BE2C (cell line): ENCODE results near the gene CLTC.

Experiments used
- DNase-seq: peaks from one replicate; pipeline ENCODE4 v3.0.0-alpha.2; 2020
- H3K27me3 ChIP-seq: fragments of 250-450 bp; sonication (Bioruptor Pico); 2 replicates; pipeline ENCODE4 v1.5.1; 2020; ENCODE audit warnings: mild to moderate bottlenecking
- H3K36me3 ChIP-seq: fragments of 250-450 bp; sonication (Bioruptor Pico); 2 replicates; pipeline ENCODE4 v1.5.1; 2020; ENCODE audit warnings: mild to moderate bottlenecking
- H3K4me1 ChIP-seq: fragments of 250-450 bp; sonication (Bioruptor Pico); 2 replicates; pipeline ENCODE4 v1.5.1; 2020
- H3K4me3 ChIP-seq: 2 replicates; pipeline ENCODE4 v1.5.1; 2011; ENCODE audit warnings: low read depth, low read length
- H3K9me3 ChIP-seq: fragments of 250-450 bp; sonication (Bioruptor Pico); 2 replicates; pipeline ENCODE4 v1.5.1; 2020
- TF ChIP-seq, protein P1 (sequence below): IDR thresholded peaks from 2 replicates; pipeline ENCODE4 v1.5.1; 2012; ENCODE audit warnings: mild to moderate bottlenecking, low read depth, low read length

Gene CLTC

GRCh38 chr17:59725691-59726090, 106.0 kb downstream of the CLTC start:
- Histone ChIP-seq H3K4me3 (no peak overlapping the region), H3K36me3 (no peaks in the 10 kb centered on the region), H3K27me3 (no peaks in the 10 kb centered on the region), H3K9me3 (no peaks in the 10 kb centered on the region), H3K4me1 (no peaks in the 10 kb centered on the region)
- TF ChIP-seq, protein P1, sequence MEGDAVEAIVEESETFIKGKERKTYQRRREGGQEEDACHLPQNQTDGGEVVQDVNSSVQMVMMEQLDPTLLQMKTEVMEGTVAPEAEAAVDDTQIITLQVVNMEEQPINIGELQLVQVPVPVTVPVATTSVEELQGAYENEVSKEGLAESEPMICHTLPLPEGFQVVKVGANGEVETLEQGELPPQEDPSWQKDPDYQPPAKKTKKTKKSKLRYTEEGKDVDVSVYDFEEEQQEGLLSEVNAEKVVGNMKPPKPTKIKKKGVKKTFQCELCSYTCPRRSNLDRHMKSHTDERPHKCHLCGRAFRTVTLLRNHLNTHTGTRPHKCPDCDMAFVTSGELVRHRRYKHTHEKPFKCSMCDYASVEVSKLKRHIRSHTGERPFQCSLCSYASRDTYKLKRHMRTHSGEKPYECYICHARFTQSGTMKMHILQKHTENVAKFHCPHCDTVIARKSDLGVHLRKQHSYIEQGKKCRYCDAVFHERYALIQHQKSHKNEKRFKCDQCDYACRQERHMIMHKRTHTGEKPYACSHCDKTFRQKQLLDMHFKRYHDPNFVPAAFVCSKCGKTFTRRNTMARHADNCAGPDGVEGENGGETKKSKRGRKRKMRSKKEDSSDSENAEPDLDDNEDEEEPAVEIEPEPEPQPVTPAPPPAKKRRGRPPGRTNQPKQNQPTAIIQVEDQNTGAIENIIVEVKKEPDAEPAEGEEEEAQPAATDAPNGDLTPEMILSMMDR, result no peak
- DNase-seq, result no peak

DNA sequence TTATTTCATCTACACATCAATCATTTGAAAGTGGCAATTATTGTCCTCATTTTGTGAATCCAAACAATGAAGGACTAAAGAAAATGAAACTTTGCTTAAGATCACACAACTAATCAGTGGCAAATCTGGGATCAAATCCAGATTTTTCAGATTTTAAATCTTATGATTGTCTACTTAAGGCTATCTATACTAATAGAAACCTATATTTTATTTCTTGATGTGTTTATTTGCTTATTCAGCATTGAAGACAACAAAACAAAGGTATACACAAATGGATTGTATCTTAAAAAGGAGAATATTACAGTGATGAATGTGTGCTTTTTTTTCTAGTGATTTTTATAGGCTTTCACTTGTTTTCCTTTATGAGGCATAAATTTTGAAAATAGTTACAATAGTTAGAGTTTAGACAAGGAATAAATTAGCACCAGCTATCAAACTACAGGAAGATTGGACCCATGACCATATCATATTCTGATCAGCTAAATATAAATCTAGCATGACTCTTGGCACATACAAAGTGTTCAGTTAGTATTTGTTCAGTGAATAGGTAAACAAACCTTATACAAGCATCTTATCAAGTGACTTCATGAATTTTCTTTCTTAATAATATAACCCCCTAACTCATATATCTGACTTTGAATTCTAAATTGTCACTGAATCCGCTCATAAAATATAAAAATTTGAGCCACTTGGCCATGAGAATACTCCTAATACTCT, 108.3 kb downstream of the CLTC start:
- no peak for DNase-seq
- no peak overlapping the region for H3K4me3 ChIP-seq
- no peaks in the 10 kb centered on the region for H3K9me3 ChIP-seq
- TF ChIP-seq, protein P1, result no peak
- H3K27me3 ChIP-seq, result no peaks in the 10 kb centered on the region
- no peaks in the 10 kb centered on the region; the same call in 1 of the 2 replicates for H3K36me3 ChIP-seq
- H3K4me1 ChIP-seq, result no peaks in the 10 kb centered on the region

GRCh38 chr17:59730268-59730834, 110.7 kb downstream of the CLTC start:
- no peak for DNase-seq
- Histone ChIP-seq H3K36me3 (peaks cover 2% of the 10 kb centered on the region), H3K4me3 (no peak overlapping the region), H3K27me3 (no peaks in the 10 kb centered on the region), H3K9me3 (no peaks in the 10 kb centered on the region), H3K4me1 (no peaks in the 10 kb centered on the region)
- TF ChIP-seq, protein P1, result no peak

DNA sequence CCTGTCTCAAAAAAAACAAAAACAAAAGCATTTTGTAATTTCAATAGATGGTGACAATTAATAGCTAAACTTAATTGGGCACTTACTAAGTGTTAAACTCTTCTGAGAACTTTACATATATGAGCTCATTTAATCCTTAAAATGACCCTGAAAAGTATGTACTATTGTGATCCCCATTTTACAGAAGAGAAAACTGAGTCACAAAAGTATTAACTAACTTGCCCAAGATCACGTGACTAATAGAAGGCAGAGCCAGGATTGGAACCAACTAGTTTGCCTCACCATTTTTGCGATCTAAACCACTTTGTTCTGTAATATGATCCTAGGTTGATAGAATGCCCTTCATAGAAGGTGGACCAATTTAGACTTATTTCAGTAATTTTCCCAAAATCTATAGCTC, 114.0 kb downstream of the CLTC start:
- H3K36me3 ChIP-seq, result peaks cover 10% of the 10 kb centered on the region
- TF ChIP-seq, protein P1, result no peak

GRCh38 chr17:59734226-59734625, 114.5 kb downstream of the CLTC start:
- TF ChIP-seq, protein P1, result no peak
- H3K36me3 ChIP-seq, result peaks cover 10% of the 10 kb centered on the region
- no peaks in the 10 kb centered on the region for H3K27me3 ChIP-seq
- no peaks in the 10 kb centered on the region for H3K4me1 ChIP-seq
- no peaks in the 10 kb centered on the region for H3K9me3 ChIP-seq
- no peak for DNase-seq
- no peak overlapping the region for H3K4me3 ChIP-seq

More for the DNA sequence above, 114.0 kb downstream of the CLTC start:
- no peak for DNase-seq
- no peak overlapping the region for H3K4me3 ChIP-seq
- no peaks in the 10 kb centered on the region for H3K4me1 ChIP-seq
- H3K9me3 ChIP-seq, result no peaks in the 10 kb centered on the region
- H3K27me3 ChIP-seq, result no peaks in the 10 kb centered on the region

GRCh38 chr17:59737324-59737723, 117.6 kb downstream of the CLTC start:
- TF ChIP-seq, protein P1, result no peak
- no peak for DNase-seq
- H3K4me1 ChIP-seq, result no peaks in the 10 kb centered on the region
- peaks cover 10% of the 10 kb centered on the region for H3K36me3 ChIP-seq
- H3K9me3 ChIP-seq, result no peaks in the 10 kb centered on the region
- H3K27me3 ChIP-seq, result no peaks in the 10 kb centered on the region
- no peak overlapping the region for H3K4me3 ChIP-seq
